Stromal cell of bone marrow (primary cell): ENCODE data around the gene HSF5.
"Not testable (repeated sequence)": the region's sequence is repeated elsewhere in the genome, so short reads cannot be mapped to it uniquely, and the experiment has no call there.

Experiments used
- DNase-seq: peaks from one replicate; pipeline ENCODE4 v3.0.0-alpha.2; 2012; ENCODE audit warnings: low read depth

HSF5 gene

DNA sequence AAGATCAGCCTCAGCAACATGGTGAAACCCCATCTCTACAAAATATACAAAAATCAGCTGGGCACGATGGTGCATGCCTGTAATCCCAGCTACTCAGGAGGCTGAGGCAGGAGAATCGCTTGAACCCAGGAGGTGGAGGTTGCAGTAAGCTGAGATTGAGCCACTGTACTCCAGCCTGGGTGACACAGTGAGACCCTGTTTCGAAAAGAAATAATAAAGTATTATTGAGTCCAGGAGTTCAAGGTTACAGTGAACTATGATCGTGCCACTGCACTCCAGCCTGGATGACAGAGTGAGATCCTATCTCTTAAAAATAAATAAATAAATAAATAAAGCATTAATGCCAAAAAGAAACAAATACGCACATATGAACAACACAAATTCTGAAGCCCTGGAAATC is 6.4 kb downstream of the HSF5 start:
- not testable (repeated sequence) for DNase-seq

DNA sequence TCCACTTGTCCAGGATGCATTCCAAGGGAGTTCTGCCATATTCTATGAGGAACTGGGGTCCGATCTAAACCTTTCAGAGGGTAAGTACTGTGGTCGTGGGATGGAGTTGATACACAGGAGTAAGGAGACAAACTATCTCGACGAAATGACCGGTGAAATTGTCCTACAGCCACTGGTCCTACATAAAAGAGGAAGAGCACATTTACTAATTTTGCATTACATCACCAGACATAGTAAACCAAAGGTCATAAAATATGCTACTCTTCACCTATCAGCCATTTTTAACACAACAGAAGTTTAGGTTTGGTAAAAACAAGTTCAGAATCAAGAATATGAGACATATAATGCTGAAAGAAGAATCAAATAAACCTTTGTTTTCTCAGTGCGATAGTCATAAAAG is 8.1 kb downstream of the HSF5 start:
- no peak for DNase-seq

DNA sequence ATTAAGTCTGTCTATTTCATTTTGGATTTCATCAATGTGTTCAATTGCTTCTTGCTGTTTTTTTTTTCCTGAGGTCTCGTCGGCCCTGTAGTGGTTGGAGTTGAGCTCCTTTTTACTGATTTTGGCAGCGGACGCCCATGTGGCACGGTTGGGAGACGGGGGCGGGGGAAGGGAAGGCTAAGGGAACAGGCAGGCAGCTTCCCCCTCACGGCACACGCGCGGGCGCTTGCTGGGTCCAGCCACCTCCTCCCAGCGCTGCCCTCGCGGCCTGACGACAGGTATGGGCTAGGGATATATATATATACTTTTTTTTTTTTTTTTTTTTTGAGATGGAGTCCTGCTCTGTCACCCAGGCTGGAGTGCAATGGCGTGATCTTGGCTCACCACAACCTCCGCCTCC is 11.4 kb downstream of the HSF5 start:
- DNase-seq: no peak

DNA sequence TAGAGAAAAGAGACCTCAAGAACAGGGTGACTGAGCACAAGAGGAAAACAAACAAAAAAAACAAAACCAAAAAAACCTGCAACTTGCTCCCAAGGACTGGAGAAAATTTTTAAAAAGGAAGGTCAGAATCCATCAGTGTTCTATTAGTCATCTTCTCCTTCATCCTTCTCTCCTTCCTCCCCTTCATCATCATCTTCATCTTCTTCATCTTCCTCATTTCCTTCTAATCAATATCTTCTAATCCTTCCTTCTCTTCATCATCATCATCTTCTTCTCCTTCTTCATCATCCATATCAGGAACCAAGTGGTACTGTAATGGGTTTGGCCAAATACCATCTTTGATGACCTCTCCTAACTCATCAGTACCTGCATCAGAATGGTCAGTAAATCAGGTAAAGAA is 12.2 kb downstream of the HSF5 start:
- DNase-seq: no peak

DNA sequence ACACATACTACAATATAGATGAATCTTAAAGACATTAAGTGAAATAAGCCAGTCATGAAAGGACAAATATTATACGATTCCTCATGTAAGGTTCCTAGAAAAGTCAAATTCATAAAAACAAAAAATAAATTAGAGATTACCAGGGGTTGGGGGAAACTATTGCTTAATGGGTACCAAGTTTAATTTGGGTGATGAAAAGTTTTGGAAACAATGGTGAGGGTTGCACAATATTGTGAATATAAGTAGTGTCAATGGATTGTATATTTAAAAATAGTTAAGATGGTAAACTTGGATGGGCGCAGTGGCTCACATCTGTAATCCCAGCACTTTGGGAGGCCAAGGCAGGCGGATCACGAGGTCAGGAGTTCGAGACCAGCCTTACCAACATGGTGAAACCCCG is 17.9 kb downstream of the HSF5 start:
- no peak for DNase-seq

DNA sequence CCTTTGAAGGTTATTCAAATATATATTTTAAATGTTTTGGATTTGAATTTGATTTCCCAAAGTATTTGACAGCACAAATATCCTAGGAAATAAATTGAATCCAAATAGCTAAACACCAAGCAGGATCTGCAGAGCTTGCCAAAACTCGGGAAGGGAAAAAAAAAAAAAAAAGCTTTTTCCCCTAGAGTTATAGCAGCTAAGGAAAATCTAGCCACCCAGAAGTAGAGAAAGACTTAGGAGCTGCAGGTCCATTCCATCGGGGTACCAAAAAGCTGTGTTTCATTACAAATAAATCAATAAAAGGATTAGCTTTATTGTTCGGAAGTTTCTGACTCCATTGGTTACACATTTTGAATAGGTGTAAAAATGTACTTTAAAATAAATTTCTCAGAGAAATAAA is 19.3 kb downstream of the HSF5 start:
- no peak for DNase-seq

DNA sequence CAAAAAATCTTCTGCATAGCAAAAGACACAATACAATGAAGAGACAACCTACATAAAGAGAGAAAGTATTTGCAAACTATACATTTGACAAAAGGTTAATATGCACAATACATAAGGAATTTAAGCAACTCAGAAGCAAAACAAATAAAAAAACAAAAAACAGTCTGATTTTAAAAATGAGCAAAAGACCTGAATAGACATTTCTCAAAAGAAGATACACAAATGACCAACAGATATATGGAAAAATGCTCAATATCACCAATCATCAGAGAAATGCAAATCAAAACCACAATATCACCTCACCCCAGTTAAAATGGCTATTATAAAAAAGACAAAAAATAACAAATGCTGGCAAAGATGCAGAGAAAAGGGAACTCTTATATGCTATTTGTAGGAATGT is 32.7 kb downstream of the HSF5 start:
- no peak for DNase-seq

DNA sequence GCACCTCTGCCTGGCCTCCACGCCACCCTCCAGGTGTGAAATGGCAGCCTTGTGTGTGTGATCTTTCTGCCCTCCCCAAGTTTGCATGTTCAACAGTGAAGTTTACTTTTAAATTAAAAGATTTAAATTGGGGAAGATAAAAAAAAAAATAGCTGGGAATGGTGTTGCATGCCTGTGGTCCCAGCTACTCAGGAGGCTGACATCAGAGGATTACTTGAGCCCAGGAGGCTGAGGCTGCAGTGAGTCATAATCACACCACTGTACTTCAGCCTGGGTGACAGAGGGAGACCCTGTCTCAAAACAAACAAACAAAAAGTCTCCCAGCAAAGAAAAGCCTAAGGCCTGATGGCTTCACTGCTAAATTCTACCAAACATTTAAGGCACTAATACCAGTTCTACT is 35.5 kb downstream of the HSF5 start:
- DNase-seq: no peak

DNA sequence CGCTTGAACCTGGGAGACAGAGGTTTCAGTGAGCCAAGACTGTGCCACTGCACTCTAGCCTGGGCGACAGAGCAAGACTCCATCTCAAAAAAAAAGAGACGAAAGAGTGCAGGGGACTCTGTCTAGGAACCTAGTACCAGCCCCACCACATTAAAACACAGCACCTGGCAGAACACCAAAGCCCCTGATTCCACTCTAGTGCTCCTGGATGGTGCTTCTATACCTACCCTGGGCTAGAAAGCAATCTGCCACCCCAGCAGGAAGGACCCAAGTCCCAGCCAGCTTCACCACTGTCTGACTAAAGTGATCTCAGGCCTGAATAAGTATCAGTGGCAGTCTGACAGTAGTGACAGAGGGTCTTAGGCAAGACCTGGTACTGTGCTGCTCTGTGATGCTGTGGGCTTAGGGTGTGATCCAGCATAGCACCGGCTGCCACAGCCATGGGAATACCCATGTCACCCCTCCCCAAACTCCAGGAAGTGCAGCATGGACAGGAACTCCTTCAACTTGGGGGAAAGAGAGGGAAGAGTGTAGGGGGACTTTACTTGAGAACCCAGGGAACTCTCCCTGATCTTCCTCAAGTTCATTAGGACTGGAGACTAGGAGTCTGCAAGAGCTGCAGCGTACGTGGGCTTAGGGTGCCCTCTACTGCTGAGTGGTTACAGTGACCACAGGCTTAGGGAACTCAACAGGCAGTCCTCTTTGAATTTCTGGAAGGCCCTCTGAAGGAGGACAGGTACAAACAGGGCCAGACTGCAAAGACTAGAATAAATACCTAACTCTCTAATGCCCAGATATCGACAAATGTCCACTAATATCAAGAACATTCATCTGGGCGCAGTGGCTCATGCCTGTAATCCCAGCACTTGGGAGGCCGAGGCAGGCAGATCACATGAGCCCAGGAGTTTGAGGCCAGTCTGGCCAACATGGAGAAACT is 40.9 kb downstream of the HSF5 start:
- peak; percentile 59 for DNase-seq

DNA sequence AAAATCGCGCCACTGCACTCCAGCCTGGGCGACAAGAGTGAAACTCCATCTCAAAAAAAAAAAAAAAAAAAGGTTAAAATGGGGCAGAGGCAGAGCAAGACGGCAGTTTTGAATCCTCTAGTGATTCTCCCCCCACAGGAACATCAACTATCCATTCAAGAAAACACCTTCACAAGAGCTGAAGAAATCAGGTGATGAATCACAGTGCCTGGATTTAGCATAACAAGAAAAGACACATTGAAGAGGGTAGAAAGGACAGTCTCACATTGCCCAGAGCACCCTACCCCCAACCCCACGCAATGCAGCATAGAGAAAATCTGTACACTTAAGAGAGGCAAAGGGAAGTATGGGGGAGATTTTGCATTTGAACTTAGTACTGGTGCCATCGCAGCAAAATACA is 42.1 kb downstream of the HSF5 start:
- DNase-seq: no peak

DNA sequence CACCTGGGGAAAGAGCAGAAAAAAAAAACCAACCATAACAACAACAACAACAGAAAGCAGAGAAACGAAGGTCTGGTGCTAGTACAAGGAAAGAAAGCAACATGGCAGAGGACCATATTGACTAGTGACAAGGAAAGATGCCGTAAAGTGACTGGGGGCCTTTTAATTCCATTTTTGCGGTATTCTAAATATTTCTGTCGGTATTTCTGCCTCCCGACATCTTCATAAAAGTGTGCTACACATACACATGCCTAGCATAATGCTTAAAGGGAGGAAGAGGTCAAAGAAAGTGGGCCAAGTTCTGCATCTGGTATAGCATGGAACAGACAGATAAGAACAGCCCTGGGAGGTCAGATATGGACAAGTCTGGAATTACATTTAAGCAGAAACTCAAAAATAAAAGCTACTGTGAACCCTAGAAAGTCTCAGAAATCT is 51.4 kb downstream of the HSF5 start:
- no peak for DNase-seq

DNA sequence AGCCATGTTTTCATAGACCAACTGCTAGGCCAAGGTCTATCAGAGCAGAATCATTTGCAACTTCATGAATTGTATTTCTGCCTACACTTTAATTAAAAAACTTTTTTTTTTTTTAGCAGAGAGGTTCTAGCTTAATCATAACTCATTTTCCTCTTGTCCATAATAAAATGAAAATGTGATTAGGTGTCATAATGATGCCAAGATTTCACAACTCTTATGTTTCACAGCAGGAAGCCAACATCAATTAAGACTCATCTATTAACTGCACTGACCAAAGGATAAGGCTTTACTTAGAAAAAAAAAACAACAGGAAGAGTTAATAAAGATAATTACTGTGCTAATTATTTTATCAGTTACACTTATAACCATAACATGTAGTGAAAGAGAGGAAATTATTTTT is 52.0 kb downstream of the HSF5 start:
- DNase-seq: no peak

DNA sequence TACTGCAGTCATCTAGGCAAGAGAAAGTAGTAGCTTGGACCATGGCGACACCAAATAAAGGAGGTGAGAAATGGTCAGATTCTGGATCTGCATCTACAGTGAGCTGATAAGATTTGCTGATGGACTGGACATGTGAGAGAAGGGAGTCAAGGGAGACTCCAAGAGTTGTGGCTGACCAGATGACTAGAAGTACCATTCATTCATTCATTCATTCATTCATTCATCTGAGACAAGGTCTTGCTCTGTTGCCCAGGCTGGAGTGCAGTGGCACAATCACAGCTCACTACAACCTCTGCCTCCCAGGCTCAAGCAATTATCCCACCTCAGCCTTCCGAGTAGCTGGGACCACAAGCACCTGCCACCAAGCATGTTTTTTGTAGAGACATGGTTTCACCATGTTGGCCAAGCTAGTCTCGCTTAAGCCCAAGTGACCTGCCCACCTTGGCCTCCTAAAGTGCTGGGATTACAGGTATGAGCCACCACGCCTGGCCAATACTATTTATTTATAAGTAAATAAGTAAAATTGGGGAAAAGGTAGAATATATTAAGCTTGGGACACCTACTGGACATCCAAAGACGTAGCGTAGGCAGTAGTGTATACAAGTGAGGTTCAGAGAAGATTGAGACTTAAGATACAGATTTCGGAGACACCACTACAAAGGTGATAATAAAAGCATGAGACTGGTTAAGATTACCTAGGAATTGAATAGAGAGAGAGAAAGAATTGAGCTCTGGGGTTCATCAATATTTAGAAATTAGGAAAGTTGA is 55.2 kb downstream of the HSF5 start:
- no peak for DNase-seq

DNA sequence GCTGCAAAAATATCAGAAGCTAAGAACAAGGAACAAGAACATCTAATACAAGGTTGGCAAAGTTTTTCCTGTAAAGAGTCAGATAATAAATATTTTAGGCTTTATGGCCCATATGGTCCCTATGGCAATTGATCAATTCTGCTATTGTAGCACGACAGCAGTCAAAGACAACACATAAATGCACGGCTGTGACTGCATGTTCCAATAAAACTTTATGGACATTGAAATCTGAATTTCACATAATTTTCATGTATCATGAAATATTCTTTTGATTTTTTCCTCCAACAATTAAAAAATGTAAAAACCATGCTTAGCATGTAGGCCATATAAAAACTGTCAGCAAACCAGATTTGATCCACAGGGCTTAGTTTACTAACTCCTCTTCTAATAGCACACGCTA is 60.4 kb downstream of the HSF5 start:
- no peak for DNase-seq

DNA sequence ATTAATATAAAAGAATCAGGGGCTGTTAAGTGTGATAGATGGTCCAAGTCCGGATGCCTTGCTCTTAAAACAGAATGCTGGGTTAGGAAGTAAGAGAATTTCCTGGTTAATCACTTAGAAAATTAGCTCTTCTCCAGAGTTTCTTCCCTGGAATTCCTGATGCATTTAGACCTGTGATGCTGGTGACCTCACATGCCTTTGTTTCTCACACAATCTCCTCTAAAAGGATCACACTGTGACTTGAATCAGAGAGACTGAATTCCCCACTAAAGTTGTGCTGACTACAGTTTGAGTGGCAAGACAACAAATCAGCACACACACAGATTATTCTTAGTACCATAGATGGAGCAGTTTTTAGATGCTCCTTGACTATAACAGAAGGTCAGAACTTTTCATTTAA is 66.5 kb downstream of the HSF5 start:
- DNase-seq: no peak

DNA sequence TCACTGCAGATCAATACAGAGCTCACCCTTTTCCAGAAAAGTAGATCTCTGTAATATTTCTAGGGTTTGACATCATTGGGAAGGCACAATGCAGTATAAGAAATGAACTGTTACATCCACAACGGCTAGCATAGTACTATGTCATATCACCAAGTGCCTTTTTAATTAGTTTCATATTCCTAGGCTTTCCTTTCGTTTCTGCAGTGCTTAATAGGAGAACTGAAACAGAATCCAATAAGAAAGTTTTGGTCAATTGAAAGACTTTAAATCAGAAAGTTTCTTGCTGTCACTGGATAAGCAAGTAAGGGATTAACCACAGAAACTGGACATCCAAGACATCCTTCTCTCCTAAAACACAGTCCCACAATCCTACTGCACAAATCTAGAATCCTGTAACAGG is 67.4 kb downstream of the HSF5 start:
- no peak for DNase-seq

DNA sequence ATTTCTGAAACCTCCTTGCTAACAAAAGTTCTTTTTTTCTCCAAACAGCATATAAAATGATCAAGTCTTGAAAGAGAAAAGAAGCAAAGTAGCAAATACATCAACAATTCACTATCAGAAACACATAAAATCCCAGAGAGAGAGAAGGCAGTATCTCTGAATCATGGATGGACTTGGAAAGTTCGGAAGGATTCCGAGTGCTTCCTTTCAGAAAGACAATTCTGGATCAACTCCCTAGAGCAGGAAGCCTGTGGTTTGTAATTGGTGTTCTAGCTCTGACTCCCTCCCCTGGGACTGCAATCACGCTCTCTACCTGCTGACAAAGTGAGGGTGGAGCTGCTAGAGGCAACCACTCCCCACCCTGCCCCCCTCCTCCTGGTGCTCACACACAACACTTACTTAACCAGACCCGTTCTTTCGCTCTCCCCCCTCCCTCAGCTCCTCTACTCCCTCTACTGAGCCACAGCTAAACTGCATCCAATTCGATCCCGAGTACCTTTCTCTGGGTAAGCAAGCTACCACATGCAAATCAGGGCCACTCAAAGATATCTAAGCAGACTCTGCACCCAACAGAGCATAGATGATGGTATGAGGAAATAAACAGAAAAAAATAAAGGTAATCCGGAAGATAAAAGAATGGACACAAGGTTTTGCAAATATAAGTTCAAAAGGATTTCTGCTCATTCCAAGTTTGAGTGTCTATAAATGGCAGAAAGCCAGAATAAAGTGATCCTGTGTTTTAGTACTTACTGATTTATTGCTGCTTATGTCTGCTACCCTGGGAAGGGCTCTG is 70.7 kb downstream of the HSF5 start, which contains the start of gene RNF43:
Gene RNF43 (minus strand): TSS at position 235 of the 793 bp plus-strand sequence. CDS start 1,957 bp downstream, outside the sequence.
- DNase-seq: peak; percentile 70

DNA sequence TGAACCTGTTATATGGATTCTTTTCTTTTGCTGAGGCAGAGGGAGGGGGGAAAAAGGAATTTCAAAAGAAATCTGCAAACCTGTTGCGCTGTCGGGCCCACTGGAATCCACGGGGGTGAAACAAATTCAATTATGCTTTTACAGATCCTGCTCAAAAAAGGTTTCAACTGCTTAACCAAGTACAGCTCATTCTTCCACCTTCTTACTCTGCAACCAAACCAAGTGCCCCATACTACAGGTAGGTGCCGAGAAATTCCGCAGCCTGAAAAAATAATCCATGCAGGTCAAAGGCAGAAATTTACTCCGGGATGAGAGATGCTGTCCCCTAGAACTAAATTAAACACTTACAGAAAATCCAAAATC is 71.3 kb downstream of the HSF5 start:
- DNase-seq: no peak

DNA sequence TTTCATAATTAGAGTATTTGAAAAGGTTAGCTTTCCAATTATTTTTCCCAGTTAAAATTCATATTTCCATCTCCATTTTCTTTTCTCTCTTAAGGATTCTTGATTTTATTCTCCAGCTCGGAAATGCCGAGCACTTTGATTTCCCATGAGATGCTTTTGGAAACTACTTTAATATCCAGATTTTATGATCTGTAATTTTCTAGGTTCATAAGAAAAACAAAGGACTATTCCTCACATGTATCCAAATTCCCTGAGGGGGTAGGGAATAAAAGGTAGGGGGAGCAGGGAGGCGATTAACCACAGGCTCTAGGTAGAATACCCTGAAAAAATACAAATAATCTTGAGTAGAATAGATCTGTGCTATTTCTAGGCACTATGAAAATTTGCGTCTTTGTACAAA is 71.8 kb downstream of the HSF5 start:
- DNase-seq: no peak

DNA sequence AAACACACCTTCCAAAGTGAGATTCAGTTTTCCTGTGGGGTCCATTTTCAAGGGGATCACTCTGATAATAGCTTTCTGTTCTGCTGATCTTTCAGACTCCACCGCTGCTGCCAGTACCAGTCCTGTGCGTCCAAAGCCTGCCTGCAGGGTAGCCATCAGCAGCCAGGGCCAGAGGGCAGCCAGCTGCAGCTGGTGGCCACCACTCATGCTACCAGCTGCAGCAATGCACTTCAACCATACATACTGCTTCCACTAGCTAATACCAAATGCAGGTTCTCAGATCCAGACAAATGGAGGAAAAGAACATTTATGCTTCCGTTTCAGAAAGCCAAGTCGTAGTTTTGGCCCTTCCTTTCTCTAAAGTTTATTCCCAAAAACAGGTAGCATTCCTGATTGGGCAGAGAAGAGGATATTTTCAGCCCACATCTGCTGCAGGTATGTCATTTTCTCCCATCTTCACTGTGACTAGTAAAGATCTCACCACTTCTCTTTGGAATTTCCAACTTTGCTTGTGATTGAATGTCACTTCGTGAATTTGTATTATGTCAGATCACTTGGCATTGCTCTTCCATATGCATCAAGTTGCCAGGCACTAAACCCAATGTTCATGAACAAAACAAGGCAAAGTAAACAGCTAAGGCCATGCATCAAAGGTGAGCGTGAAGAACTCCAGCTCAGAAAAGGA is 72.7 kb downstream of the HSF5 start:
- no peak for DNase-seq

DNA sequence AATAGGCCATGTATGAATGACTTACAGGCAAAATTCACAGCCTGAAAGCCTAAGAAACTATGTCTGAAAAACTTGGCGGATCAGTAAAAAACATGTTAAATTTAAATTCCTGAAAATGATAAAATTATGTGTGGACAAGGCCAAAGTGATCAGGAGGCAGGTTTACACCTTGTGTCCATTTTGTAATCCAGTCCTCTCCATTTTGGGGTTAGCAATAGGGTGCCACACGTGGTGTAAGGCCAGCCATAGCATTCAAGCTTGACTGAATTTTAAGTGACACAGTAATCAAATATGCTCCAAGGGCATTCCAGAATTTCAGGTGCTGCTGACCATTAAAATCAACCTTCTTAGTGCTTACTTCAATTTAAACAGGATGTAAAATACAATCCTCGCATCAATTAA is 73.6 kb downstream of the HSF5 start:
- no peak for DNase-seq

DNA sequence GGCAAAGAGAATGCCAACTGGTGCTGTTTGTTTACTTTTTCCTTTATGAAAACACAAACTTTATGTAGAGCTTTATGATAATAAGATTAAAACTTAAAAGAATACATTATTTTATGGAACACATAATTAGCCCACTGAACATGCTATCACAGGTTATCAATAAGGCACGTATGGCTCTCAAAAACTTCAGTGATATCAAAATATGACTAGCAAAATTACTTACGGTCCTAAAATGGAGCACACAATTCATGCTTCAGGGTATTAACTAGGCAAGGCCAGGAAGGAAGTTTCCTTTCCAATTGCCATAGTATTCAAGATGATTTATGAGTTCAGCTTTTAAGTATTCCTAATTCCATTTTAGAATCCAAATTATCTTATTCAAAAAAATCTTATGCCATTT is 74.5 kb downstream of the HSF5 start:
- no peak for DNase-seq
